ENCODE measurements around the gene HIVEP3. TPM values are rescaled to one million over a fixed set of nuclear protein-coding genes. Genes with fewer than 3 reads are reported as not detected.

HIVEP3 gene
- total RNA-seq, 1 experiment from 2014 or later, result 1.4 TPM

DNA sequence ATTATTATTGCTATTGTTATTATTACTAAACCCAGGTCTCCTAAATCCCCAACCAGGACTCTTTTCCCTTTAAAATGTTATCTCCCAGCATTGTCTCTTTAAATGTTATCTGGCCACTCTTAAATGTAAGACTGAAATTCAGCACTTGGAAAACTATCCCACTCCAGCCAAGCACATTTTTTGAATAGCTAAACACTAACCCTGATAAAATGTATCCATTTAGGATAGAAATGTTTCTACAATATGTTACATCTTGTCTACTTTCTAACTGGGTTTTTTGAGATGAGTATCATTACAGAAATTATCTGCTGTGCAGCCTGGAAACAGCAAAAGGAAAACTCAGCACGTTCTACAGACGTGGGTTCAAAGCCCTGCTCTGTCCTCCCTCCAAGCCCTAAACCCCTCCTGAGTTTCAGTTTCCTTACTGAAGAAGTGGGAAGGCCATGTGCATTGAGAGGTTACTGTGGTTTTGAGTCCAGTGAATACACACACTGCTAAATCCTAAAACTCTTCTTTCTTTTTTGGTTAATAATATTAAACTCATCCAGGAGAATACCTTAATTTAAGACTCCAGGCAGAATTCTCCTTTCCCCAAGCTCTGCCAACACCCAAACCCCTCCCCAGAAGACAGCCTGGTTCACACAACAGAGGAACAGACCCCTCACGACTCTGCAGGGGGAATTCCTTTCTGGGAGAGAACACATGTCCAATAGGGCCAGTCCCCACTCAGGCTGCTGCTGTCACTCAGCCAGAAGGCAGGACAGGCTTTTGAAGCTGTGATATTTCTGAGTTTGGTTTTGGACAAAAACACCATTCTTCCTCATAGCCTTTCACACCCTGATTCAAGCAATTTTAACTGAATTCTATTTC is 41.9 kb downstream of the HIVEP3 start:
- no peak overlapping the region for H2BK120ac ChIP-seq (ENCODE audit: low read depth, low read length, poor library complexity, severe bottlenecking)
- peaks cover 20% of the 10 kb centered on the region; the same call in 1 of the 2 replicates for H3K4me1 ChIP-seq (ENCODE audit: insufficient read depth, low read length)
- no peak overlapping the region for H4K8ac ChIP-seq (replicated peaks; ENCODE audit: insufficient read length, low read depth, low read length)
- H3K23ac ChIP-seq (ENCODE audit: insufficient read length, low read depth, low read length), result no peak overlapping the region
- no peak overlapping the region for H4K91ac ChIP-seq (ENCODE audit: insufficient read length, low read depth, low read length)
- H3K79me1 ChIP-seq (ENCODE audit: insufficient read depth, low read depth, low read length, poor library complexity, severe bottlenecking), result no peaks in the 10 kb centered on the region
- DNase-seq, result no peak
- no peak overlapping the region for H2BK12ac ChIP-seq (ENCODE audit: insufficient read length, low read depth, low read length)
- H3K9ac ChIP-seq (ENCODE audit: extremely low read depth, insufficient read length, low read length), result no peak overlapping the region
- H3K4me3 Mint-ChIP-seq, result no peak overlapping the region
- H3K9me3 Mint-ChIP-seq, result no peaks in the 10 kb centered on the region; a peak in 1 of 5 replicates
- H2BK20ac ChIP-seq (ENCODE audit: low read depth, low read length, poor library complexity, severe bottlenecking), result no peak overlapping the region
- no peak overlapping the region for H3K18ac ChIP-seq (ENCODE audit: insufficient read length, low read depth, low read length)
- no peak overlapping the region for H2BK5ac ChIP-seq (ENCODE audit: insufficient read length, low read length)
- H3T11ph ChIP-seq (ENCODE audit: low read length), result no peak overlapping the region
- H3K79me2 ChIP-seq (ENCODE audit: insufficient read depth, low read length), result no peaks in the 10 kb centered on the region
- no peak overlapping the region for H3K4me2 ChIP-seq (ENCODE audit: insufficient read depth, insufficient read length, low read length)
- H3K23me2 ChIP-seq (ENCODE audit: insufficient read length, low read depth, low read length, poor library complexity, severe bottlenecking), result no peaks in the 10 kb centered on the region
- peaks cover 42 to 44% of the 10 kb centered on the region in 2 experiments for H3K4me1 Mint-ChIP-seq
- no peaks in the 10 kb centered on the region for H3K36me3 Mint-ChIP-seq (ENCODE audit: insufficient read depth in 1 of 3, low read depth in 3 of 3)
- no peak for TF ChIP-seq CTCF (conservative IDR thresholded peaks at IDR 0.05)
- H3K27me3 Mint-ChIP-seq (ENCODE audit: low read depth), result no peaks in the 10 kb centered on the region
- no peaks in the 10 kb centered on the region for H4K20me1 ChIP-seq (ENCODE audit: control insufficient read depth, insufficient read depth, insufficient read length)
- no peak overlapping the region for H4K5ac ChIP-seq (ENCODE audit: insufficient read length, low read depth, low read length)
- no peak overlapping the region for H3K27ac ChIP-seq (ENCODE audit: insufficient read length, low read depth, low read length)
- peak overlapping the region in 2 of 3 experiments; percentile 76 to 88; a peak in 2 of 7 replicates for H3K27ac Mint-ChIP-seq
- H2AFZ ChIP-seq (ENCODE audit: low read length), result no peak overlapping the region
- H3K56ac ChIP-seq (ENCODE audit: insufficient read length, low read depth, low read length), result no peak overlapping the region
- no peak overlapping the region for H3K4ac ChIP-seq (ENCODE audit: low read depth, low read length)
- no peak overlapping the region for H2AK5ac ChIP-seq (ENCODE audit: insufficient read length, low read length)
- no peak overlapping the region for H2BK15ac ChIP-seq (ENCODE audit: low read depth, low read length)
- no peaks in the 10 kb centered on the region for H3K9me3 ChIP-seq (ENCODE audit: control insufficient read depth, low read depth, low read length)
- no peaks in the 10 kb centered on the region for H3K27me3 ChIP-seq (ENCODE audit: insufficient read depth, low read length)
- H3K14ac ChIP-seq (ENCODE audit: insufficient read depth, low read length), result no peak overlapping the region
- WGBS (ENCODE audit: extremely low coverage, insufficient read length, low lambda C conversion rate), result no CpG with 5 or more reads among the region's 3 CpGs

Measured in H9 (cell line).